Right lobe of liver (tissue), 4 donors: ENCODE measurements around the gene SPATS2.

Source experiments
- POLR2A ChIP-seq: fragments of 450-650 bp; IDR thresholded peaks from one replicate; pipeline ENCODE4 v1.6.1; 2017; ENCODE audit warnings: antibody characterized with exemption, mild to moderate bottlenecking
- TF ChIP-seq, protein P1 (sequence below), 4 donors: fragments of 200-600 bp in 3 of 4; fragments of 450-650 bp in 1 of 4; IDR thresholded peaks; one replicate each; pipeline versions ENCODE4 v1.5.1 to v1.8.0; 2016 to 2022; ENCODE audit warnings: antibody characterized with exemption in 4 of 4, mild to moderate bottlenecking in 2 of 4
- donor health status: DM: no; HTN: no; CAD: no.
- donor health status: DM: no; HTN: no; CAD: no.
- donor health status: DM: no; HTN: yes; CAD: no.

DNA sequence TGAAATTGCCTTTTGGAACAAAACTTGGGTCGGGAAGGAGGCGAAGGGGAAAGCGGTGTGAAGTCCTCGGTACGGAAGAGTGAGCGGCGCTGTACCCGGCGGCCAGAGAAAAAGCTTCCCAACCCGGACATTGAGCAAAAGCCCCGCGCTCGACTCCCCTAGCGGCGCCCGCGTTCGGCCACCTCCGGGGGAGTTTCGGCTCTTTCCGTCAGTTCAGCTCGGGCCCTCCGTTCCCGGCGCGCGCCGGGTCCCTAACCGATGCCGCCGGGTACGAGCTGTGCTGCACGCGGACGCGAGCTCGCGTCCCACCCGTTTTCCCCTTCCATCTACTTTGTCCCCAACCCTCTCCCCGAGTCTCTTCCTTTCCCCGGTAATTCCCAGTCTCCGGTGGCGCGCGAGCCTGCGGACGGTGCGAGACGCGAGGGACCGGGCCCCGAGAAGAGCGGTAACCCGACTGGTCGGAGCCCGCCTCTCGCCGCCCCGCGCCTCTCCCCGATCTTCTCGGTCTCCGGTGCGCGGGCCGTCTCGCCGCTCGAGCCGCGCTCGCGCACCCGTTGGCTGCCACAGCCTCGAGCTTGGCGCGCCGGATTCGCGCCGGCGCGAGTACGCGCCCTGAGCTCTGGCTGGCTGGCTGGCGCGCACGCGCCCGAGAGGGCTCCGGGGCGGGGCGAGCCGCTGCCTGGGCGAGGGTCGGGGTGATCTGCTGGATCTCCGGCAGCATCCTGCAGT lies 446 bp upstream of the SPATS2 start:
- TF ChIP-seq, protein P1, sequence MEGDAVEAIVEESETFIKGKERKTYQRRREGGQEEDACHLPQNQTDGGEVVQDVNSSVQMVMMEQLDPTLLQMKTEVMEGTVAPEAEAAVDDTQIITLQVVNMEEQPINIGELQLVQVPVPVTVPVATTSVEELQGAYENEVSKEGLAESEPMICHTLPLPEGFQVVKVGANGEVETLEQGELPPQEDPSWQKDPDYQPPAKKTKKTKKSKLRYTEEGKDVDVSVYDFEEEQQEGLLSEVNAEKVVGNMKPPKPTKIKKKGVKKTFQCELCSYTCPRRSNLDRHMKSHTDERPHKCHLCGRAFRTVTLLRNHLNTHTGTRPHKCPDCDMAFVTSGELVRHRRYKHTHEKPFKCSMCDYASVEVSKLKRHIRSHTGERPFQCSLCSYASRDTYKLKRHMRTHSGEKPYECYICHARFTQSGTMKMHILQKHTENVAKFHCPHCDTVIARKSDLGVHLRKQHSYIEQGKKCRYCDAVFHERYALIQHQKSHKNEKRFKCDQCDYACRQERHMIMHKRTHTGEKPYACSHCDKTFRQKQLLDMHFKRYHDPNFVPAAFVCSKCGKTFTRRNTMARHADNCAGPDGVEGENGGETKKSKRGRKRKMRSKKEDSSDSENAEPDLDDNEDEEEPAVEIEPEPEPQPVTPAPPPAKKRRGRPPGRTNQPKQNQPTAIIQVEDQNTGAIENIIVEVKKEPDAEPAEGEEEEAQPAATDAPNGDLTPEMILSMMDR (IDR thresholded peaks at IDR 0.05), result peak in 1 of 4 donors; percentile 4
- TF ChIP-seq POLR2A, result peak; percentile 74
